NCI-H128 (cell line): ENCODE data around the gene NR3C2.

Source experiments
- DNase-seq: peaks from one replicate; lab custom pipeline; 2025; ENCODE audit not compliant: unreplicated experiment; lab: John Stamatoyannopoulos, UW

NR3C2 gene

DNA sequence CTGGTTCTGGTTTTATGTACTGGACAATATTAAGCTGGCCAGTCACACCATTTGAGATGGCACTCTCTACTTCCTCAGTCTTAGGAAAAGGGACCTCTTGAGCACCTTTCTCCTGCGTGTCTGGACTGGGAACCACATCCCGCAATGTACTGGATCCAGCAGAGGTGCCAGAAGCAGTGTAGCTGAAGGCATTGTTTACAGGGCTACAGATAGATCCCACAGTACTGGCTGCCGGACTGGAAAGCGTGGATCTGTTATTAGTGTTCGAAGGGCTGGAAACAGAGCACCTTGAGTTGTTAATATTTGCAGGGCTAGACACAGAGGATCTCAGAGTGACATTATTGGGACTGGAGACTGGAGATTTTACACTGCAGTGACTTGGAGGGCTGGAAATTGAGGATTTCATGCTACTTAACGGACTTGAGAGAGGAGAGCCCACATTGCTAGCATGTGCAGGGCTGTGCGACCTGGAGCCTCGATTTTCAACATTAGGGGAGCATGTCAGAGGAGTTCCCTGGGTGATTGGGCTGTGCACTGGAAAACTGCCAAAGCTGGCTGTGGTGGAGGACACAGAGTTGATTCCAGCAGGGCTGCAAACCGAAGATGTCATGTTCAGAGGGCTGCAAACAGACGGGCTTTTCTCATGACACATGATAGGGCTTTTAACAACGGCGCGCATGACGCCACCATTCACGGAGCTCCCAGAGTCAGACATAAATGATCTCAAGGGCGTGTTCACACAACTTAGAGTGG lies 6.4 kb downstream of the NR3C2 start:
- DNase-seq: no peak

DNA sequence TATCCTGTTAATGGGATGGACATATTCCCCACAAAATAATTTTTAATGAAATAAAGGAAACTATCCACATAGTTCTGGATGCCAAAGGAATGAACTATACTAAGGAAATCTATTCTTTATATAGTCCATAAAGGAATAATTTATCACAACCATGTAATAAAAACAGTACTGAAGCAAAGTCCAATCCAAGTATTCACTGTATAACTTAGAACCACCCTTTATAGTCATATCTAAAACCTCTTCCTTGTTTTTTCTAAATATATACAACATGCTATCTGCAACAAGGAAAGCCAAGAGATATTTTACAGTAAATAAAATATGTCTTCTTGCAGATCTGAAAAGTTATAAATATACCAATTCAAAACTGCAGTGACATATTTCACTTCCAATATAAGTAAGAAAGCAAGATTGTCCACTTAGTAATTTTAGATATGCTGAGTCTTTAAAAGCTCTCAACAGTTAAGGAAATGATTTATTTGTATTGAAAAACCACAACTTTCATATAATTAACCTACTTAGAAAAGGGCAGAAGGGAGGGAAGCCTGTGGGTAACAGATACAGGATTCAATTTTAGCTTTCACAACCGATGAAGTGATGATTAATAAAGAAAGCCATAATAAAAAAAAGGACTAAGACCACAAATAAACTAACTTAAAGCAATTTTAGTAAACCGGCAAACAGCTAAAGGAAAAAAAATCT lies 8.0 kb downstream of the NR3C2 start:
- DNase-seq: no peak

DNA sequence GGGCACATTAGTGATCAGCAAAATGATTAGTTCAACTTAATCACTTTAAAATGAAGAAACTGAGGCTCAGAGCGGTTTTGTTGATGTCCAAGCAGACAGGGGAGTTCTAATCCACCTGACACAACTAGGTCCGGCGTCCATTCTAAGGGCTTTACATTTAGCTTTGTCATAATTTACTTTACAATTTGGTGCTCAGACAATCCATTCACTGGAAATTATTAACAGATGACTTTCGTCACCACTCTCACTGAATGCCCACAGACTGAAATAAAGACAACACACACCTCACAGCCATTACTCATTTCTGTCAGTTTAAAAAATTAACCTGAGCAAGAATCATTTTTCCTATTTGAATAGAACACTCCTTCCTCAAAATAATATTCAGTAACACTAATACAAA lies 10.8 kb downstream of the NR3C2 start:
- DNase-seq: no peak

DNA sequence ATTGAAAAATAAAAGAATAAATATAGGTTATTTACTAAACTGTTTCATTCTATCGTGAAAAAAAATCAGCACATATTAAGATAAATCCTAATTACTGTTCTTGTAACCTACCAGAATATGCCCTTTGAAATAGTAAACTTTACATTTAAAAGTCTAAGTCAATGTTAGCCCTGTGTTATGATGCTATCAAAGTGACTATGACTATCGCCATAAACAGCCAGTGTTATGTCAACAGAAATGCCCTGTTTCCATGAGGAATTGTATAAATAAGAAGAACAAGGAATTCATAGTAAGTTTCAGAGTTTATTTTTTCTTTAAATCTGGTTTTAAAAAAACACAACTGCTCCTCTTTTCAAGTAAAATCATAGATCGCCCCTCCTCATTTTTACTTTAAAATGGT lies 11.4 kb downstream of the NR3C2 start:
- no peak for DNase-seq

DNA sequence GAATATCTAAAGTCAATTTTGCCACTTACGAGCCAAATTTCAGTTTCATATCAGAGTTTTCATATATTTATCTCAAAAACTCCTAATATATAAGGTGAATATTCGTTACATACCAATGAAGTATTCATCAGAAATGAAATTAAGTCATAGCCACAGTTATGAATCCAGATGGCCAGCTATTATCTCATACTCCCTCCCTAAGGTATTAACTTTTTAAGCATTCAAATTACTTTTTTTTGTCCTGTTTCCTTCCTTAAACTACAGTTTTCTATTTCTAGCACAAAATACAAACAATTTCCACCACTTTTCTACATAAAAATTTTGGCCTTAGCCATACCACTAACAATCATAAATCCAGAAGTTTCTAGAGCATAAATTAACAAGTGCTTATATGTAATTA lies 13.0 kb downstream of the NR3C2 start:
- DNase-seq: no peak

DNA sequence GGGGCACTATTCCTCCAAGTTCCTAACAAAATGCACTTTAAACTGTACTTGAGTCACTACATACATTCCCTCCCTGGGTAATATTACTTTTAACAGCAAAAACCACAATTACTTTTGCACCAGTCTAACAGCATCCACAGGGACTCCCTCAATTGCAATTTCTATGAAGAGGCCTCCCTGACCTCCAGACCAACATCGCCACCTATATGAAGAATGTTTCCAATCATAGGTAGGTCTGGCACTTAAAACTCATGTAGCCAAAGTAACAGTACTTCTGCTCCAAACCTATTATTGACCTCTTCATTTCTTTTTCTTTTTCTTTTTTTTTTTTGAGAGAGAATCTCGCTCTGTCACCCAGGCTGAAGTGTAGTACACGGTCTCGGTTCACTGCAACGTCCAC lies 15.6 kb downstream of the NR3C2 start:
- DNase-seq: no peak

DNA sequence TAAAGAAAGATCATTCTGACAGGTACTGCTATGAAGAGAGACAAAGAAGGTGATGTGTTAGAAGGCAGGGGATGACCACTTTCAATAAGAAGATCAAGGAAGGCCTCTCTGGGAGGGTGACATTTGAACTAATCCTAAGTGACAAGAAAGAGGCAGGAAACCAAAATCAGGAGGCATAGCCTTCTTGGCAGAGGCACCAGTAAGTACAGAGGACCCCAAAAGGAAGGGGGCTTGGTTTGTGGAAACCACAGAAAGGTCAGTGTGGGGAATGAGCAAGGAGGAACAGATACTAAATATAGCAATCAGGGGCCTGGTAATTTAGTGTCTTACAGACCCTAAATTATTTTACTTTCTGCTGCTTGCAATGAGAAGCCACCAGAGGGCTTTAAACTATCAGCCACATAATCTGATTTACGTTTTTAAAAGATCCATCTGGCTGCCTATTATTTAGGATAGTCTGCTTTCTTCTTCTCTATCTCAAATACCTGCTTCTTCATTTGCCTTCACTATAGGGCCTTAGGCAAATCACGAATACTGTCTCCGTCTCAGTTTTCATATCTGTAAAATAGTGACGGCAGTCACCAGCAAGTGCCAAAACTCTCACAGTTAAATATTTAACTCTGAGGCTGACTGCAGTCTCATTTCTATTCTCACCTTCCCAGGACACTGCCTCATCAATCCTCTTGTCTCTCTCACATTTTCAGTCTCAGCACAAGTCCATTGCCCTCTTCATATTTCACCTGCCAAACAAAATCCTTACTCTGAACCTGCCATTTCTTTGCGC lies 16.7 kb downstream of the NR3C2 start:
- no peak for DNase-seq

DNA sequence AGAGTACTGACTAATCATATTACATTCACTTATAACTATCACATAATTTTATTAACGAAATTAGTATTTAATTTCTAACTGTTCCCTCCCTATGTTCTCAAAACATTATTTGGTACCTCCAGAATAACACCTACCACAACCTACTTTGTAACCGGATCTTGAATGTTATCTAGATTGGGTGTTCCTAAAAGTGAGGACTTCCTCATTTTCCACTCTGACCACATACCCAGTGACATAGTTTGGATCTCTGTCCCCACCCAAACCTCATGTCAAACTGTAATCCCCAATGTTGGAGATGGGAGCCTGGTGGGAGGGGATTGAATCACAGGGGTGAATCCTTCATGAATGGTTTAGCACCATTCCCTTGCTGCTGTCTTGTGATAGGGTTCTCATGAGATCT lies 21.8 kb downstream of the NR3C2 start:
- no peak for DNase-seq

DNA sequence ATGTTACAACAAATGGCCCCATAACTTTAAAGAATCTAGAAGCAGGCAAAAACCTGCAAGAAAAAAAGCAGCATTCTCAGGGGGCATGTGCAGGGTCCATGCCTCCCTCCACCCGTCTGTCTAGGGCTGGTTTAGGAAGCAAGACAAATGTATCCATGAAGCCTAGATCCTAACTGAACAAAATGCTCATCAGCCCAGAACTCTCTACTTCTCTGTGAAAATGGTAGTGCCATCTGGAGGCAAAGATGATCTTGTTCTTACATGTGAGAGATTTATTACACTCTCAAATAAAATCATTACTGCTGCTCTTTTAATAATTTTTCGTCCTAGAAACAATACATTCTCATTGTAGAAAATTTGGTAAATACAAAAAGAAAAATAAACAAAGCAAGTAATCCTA lies 26.7 kb downstream of the NR3C2 start:
- DNase-seq: no peak

DNA sequence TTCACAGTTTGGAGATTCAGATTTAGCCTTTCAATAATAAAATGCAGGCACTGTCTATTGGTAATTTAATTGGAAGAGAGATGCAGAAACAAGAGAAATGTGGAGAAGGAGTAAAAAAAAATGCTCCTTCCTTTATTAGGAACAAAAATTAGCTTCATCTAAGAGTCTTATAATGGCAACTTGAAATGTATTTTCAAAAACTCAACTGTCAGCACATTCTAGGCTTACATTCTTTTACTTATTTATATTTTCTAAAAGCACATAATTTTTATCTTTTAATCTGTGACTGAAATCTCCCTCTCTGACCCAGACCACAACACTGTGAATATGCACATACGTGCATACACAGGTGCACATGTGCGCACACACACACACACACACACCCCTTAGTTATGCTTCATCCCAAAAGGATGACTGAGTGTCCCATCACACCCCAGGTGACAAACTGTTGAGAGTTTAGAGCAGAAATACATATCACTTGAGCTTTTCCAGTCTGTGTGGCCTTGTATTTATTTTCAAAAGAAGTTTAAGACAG lies 29.7 kb downstream of the NR3C2 start:
- no peak for DNase-seq

DNA sequence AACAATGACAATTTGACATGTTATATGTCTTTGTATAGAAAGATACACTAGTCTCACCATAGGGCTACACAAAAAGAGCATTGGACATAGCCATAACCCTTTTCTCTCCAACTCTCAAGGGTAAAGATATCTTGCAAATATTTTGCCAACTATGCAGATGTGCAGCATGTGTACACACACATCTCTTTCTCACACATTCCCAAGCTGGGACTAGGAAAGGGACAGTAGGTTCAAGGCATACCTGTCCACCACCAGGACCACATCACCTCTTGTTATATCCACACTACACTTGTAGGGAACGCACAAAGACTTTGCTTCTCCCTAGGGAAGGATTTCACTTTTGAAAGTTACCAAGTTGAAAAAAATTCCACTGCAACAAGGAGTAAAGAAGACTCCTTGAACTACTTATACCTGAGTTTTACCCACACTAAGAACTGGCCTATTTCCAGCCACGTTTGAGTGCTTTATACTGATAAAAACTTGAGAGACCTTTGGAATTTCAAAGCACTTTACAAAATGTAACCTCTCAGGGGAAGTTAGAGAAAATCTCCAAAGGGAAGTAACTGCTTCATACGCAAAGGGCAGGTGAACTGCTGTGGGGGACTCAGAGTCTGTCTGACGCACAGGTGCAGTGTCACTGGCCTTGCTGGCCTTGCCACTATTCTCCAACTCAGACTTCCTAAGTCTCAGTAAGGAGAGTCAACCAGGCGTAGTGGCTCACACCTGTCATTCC lies 36.9 kb downstream of the NR3C2 start:
- DNase-seq: no peak

DNA sequence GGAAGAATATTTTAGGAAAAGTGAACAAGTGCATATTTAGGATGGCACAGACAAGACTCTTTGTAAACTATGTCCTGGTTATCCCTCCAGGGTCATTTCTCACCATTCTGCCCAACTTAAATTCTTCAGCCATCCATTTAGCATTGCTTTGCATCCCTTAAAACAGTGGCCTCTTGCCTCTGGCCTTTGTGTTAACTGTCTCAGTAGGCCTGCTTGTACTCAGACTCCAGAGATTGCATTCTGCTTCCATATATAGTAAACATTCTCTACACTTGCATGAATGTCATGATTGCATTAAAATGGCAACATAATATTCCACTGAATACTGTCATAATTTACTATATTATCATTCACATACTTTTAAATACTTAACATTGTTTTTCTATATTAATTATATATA lies 43.2 kb downstream of the NR3C2 start:
- no peak for DNase-seq

DNA sequence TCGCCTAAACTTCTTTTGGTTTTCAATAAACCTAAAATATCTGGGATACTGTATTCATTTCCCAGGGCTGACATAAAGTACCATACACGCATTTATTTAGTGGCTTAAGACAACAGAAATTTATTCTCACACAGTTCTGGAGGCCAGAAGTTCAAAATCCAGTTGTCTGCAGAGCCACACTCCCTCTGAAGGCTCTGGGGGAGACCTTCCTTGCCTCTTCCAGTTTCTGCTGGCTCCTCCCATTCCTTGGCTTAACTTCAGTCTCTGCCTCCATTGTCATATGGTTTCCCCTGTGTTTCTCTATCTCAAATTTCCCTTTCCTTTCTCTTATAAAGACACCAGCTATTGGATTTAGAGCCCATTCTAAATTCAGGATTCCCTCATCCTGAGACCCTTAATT lies 44.4 kb downstream of the NR3C2 start:
- no peak for DNase-seq

DNA sequence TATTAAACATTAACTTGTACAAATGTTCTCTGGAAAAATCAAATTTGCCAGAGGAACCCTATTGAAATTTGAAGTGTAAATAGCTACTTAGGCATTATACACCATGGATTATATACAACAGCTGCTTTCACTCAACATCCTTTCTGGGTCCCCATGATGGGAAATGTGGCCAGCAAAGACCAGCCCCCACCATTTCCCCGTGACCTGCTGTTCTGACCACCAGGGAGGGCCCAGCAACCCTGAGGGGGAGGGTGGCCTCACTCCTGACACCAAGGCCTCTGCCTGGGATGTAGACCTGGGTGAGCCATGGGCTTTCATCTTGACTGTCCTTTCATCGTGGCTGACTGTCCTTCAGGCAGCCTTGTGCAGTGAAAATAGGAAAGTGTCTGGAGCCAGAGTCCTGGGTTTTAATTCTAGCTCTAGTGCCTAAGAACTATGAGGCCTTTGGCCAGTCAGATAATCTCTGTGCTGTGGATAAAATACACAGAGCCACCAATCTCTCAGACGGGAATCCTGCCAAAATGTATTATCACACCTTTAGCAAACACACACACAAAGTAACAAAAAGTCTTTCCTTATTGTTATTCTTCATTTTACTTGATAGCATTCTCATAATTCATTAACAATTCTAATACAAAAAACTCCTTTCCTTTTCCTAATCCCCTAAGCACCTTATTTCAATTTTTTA lies 45.1 kb downstream of the NR3C2 start:
- no peak for DNase-seq

DNA sequence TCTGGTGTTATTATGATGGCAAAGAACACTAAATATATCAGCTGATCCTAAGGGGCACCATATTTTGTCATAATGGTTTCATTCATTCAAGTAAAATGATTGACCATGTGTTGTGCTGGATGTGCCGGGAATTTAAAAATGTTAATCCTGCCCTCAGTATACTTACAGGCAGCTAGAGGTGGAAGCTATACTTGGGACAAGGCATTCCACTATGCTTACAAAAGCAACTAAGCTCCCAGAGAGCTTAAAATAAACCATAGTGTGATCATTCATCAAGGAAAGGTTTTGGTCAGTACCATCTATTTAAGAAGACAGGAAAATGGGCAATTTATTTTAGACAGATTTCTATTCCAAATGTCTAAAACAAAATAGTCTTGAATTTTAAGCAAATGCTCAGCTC lies 46.4 kb downstream of the NR3C2 start:
- no peak for DNase-seq

DNA sequence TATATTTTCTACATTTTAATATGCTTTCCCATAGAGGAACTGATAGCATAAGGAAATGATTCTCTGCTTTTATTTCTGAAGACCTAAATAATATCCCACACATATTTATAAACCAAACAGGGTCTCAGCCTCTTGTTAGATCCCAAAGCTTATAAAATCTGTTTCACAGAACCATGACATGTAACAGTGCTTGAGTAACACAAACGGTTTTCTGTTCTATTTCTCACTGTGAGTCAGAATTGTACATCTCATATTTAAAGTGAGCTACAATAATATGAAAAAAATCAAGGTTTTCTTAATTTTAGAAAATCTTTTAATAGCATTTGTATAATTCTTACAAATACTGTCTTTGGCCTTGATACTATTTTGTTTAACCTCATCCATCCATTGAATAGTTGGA lies 51.2 kb downstream of the NR3C2 start:
- no peak for DNase-seq

DNA sequence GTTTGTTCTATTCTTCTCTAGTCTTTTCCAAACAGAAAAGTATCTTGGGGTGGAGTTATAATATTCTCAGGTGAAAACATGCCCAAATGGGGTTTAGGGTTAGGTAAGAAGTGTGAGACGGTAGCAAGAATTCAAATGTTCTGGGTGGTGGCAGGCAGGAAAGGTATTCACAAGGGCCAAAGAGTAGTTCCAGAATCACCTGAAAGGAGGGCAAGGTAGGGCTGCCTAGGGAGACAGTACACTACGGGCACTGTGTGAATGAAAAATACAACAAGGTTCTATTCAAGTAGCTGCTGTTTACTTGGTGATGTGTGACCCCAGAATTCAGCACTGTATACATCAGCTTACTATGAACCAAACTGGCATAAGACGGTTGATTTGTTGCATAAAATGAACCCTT lies 51.9 kb downstream of the NR3C2 start:
- no peak for DNase-seq

DNA sequence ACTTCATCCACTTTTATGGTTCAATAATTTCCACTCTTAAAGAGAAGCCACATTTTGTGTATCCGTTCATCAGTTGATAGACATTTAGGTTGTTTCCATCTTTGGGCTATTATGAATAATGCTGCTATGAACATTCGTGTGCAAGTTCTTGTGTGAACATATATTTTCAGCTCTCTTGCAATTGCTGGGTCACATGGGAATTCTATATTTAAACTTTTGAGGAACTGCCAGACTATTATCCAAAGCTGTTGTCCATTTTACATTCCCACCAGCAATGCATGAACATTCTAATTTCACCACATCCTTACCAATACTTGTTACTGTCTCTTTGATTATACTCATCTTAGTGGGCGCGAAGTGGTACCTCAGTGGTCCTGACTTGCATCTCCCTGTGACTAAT lies 61.9 kb downstream of the NR3C2 start:
- DNase-seq: no peak

DNA sequence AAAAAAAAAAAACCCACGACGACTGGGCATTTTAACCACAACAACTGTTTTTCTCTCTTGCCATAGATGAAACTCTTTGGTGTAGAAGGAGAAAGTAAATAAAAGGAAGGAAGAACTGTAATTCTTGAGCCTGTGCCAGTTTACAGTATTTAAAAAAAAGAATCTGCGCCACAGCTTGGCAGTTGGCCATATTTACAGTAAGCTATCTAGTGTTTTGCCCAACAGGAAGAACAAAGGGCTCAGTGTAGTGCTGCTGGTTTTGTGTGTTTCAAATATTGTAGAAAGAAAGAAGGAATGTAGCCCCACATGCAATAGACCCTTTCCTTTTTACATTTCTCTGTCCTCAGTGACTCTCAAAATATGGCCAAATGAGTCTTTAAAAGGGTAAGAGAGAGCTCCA lies 66.1 kb downstream of the NR3C2 start:
- no peak for DNase-seq

DNA sequence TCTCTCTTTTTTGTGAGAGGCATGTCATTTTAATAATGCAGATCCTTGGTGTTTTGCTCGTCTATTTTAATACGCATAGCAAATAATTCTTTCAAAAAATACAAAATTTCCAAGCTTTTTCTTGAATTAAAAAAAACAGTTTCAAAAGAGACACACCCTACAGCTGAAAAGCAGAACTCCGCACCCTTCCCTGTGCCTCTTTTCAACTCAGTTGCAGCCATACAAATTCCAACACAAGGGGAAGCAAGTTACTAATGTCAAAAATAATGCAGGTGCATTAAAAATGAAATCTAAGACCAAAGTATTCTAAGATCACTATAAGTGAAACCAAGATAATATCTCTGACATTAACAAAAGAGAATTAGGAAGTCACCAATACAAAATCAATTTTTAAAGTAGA lies 66.6 kb downstream of the NR3C2 start:
- no peak for DNase-seq

DNA sequence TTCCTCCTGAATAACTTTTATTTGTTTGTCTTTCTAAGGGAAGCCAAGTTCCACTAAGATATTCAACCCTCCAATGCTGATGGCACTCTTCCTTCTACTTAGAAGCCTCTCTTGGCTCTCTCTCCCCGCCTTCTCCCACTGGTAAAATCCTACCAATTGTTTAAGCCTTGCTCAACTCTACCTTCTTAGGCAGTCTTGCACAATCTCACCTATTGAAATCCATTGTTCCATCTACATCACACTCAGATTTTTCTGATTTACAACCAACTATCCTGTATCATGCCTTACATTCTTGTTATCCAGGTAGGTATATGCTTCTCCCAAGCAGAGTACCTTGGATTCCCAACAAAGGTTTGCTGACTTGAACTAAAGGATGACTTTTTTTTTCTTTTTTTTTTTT lies 69.1 kb downstream of the NR3C2 start:
- no peak for DNase-seq
